Vagina (tissue), 2 donors: ENCODE results near the gene GCNT1.

Experiments used
- POLR2A ChIP-seq, 2 donors: fragments of 450-650 bp; IDR thresholded peaks; one replicate each; pipeline ENCODE4 v1.6.1; 2017; ENCODE audit warnings: antibody characterized with exemption in 2 of 2, mild to moderate bottlenecking in 2 of 2, moderate library complexity in 2 of 2
- POLR2AphosphoS5 ChIP-seq, 2 donors: sonication (generic); formaldehyde crosslinking; IDR thresholded peaks; one replicate each; pipeline ENCODE4 v1.9.0; 2017; ENCODE audit warnings: antibody characterized with exemption in 2 of 2, mild to moderate bottlenecking in 2 of 2, low read depth in 1 of 2; ENCODE audit not compliant: insufficient read depth in 1 of 2
- TF ChIP-seq, protein P1 (sequence below), 3 experiments: fragments of 450-650 bp in 2 of 3; fragments of 200-600 bp in 1 of 3; sonication (generic) in 1 of 3; IDR thresholded peaks; one replicate each; pipeline ENCODE4 v1.5.1; 2017 to 2019; ENCODE audit warnings: antibody characterized with exemption in 3 of 3, mild to moderate bottlenecking in 2 of 3, moderate library complexity in 2 of 3

DNA sequence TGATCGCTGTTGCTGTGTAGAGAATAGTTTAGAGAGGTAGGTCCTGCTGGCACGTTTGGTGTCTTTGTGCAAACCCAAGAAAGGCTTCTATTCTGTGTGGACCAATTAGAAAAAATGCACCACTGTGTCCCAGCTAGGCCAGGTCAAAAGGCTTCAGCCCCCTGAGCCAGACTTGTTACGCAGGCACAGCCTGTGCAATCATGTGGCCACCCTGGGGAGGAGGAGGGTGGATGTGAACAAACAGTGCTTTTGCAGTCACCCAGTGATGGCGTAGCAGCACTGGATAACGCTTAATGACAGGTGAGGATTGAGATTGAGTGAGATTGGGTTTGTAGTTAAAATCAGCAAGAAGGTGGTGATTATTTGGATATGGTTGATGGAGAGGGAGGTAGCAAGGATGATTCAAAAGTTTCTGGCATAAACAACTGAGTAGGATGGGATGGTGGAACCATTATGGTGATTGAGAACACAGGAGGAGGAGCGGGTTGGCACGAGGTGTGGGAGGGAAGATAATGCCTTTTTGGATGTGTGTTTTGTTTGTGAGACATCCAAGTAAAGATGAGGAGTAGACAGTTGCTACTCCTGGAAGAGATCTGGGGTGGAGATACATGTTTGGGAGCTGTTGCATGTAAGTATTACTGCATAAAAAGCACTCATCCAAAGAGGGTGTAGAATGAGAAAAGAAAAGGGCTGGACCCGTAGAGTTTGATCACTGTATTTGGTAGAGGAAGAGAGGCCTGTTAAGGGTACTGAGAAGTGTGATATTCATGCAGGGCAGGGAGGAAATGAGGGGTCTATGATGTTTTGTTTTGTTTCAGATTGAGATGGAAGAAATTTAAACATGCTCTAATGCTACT, 6.7 kb downstream of the GCNT1 start:
- TF ChIP-seq, protein P1, sequence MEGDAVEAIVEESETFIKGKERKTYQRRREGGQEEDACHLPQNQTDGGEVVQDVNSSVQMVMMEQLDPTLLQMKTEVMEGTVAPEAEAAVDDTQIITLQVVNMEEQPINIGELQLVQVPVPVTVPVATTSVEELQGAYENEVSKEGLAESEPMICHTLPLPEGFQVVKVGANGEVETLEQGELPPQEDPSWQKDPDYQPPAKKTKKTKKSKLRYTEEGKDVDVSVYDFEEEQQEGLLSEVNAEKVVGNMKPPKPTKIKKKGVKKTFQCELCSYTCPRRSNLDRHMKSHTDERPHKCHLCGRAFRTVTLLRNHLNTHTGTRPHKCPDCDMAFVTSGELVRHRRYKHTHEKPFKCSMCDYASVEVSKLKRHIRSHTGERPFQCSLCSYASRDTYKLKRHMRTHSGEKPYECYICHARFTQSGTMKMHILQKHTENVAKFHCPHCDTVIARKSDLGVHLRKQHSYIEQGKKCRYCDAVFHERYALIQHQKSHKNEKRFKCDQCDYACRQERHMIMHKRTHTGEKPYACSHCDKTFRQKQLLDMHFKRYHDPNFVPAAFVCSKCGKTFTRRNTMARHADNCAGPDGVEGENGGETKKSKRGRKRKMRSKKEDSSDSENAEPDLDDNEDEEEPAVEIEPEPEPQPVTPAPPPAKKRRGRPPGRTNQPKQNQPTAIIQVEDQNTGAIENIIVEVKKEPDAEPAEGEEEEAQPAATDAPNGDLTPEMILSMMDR (IDR thresholded peaks at IDR 0.05): no peak
- TF ChIP-seq POLR2A (IDR thresholded peaks at IDR 0.05) (no peak), POLR2AphosphoS5 (IDR thresholded peaks at IDR 0.05; ENCODE audit: insufficient read depth in 1 of 2, low read depth in 1 of 2) (no peak)
